CD14-positive monocyte (primary cell): ENCODE measurements around the gene IL5RA. TPM values are rescaled to one million over a fixed set of nuclear protein-coding genes. Genes with fewer than 3 reads are reported as not detected.

Experiments used
- DNase-seq, 3 donors: peaks; one replicate each; pipeline ENCODE4 v3.0.0-alpha.2; 2011 to 2022
- H2AFZ ChIP-seq: 2 replicates; pipeline ENCODE4 v1.6.0; 2012; ENCODE audit warnings: mild to moderate bottlenecking, low read depth, low read length, inconsistent platforms; ENCODE audit not compliant: insufficient read depth, poor library complexity, severe bottlenecking
- H3K27ac ChIP-seq, 2 donors: 1 replicate in 1 of 2; 2 replicates in 1 of 2; pipeline ENCODE4 v1.5.1; 2012 to 2013; ENCODE audit warnings: low read length in 2 of 2, control low read depth in 1 of 2, inconsistent platforms in 1 of 2, low read depth in 1 of 2, mild to moderate bottlenecking in 1 of 2
- H3K27me3 ChIP-seq, 2 donors: one replicate each; pipeline versions ENCODE4 v1.6.0 to v1.6.1; 2011 to 2013; ENCODE audit warnings: low read length in 2 of 2; ENCODE audit not compliant: control insufficient read depth in 2 of 2, insufficient read depth in 2 of 2
- H3K36me3 ChIP-seq, 2 donors: replicated peaks in 1 of 2; 1 replicate in 1 of 2; 2 replicates in 1 of 2; pipeline versions ENCODE4 v1.5.1 to v1.6.1; 2012 to 2013; ENCODE audit warnings: low read length in 2 of 2, control low read depth in 1 of 2, inconsistent platforms in 1 of 2, mild to moderate bottlenecking in 1 of 2; ENCODE audit not compliant: insufficient read depth in 2 of 2, control insufficient read depth in 1 of 2
- H3K4me1 ChIP-seq, 2 donors: 1 replicate in 1 of 2; 2 replicates in 1 of 2; pipeline versions ENCODE4 v1.5.1 to v1.6.1; 2012 to 2013; ENCODE audit warnings: low read length in 2 of 2, control low read depth in 1 of 2, inconsistent platforms in 1 of 2, mild to moderate bottlenecking in 1 of 2, moderate library complexity in 1 of 2; ENCODE audit not compliant: insufficient read depth in 2 of 2, control insufficient read depth in 1 of 2
- H3K4me2 ChIP-seq: replicated peaks from 2 replicates; pipeline ENCODE3; 2012; ENCODE audit warnings: low read length, moderate library complexity, mild to moderate bottlenecking; ENCODE audit not compliant: poor library complexity, severe bottlenecking; ENCODE audit errors: extremely low read depth
- H3K4me3 ChIP-seq, 3 experiments: fragments of 200-600 bp in 1 of 3; sonication (generic) in 1 of 3; replicated peaks in 1 of 3; 1 replicate in 2 of 3; 2 replicates in 1 of 3; pipeline ENCODE4 v1.5.1; 2011 to 2013; ENCODE audit warnings: low read length in 3 of 3, mild to moderate bottlenecking in 3 of 3, control low read depth in 2 of 3, low read depth in 2 of 3, inconsistent platforms in 1 of 3, moderate library complexity in 1 of 3
- H3K79me2 ChIP-seq: 2 replicates; pipeline ENCODE4 v1.6.0; 2012; ENCODE audit warnings: mild to moderate bottlenecking, control low read depth, inconsistent platforms, low read length, moderate library complexity; ENCODE audit not compliant: insufficient read depth
- H3K9ac ChIP-seq: 2 replicates; pipeline ENCODE4 v1.6.0; 2017; ENCODE audit warnings: low read length, mild to moderate bottlenecking; ENCODE audit not compliant: insufficient read depth, poor library complexity, severe bottlenecking
- H3K9me3 ChIP-seq, 2 donors: replicated peaks in 1 of 2; 1 replicate in 1 of 2; 2 replicates in 1 of 2; pipeline versions ENCODE4 v1.5.1 to v1.6.1; 2012 to 2013; ENCODE audit warnings: low read length in 2 of 2, control low read depth in 1 of 2; ENCODE audit not compliant: control insufficient read depth in 1 of 2, insufficient read depth in 1 of 2
- H4K20me1 ChIP-seq: 2 replicates; pipeline ENCODE4 v1.6.0; 2012; ENCODE audit warnings: mild to moderate bottlenecking, low read length, control low read depth, moderate library complexity; ENCODE audit not compliant: insufficient read depth
- H3K27ac Mint-ChIP-seq, 7 donors: one replicate each; pipeline ENCODE4 v1.8.0; 2020; ENCODE audit warnings: mild to moderate bottlenecking in 7 of 7, mixed read lengths in 7 of 7, moderate library complexity in 6 of 7, inconsistent platforms in 2 of 7
- H3K27me3 Mint-ChIP-seq, 3 donors: one replicate each; pipeline ENCODE4 v1.8.0; 2021 to 2022; ENCODE audit warnings: low read depth in 3 of 3, mild to moderate bottlenecking in 3 of 3, mixed read lengths in 3 of 3, moderate library complexity in 3 of 3, inconsistent platforms in 1 of 3
- H3K36me3 Mint-ChIP-seq, 2 donors: one replicate each; pipeline ENCODE4 v1.8.0; 2020; ENCODE audit warnings: mixed read lengths in 2 of 2, inconsistent platforms in 1 of 2, mild to moderate bottlenecking in 1 of 2
- H3K4me1 Mint-ChIP-seq: one replicate; pipeline ENCODE4 v1.8.0; 2020; ENCODE audit warnings: mild to moderate bottlenecking, mixed read lengths
- H3K4me3 Mint-ChIP-seq, 2 donors: one replicate each; pipeline ENCODE4 v1.8.0; 2020; ENCODE audit warnings: mild to moderate bottlenecking in 2 of 2, mixed read lengths in 2 of 2, moderate library complexity in 1 of 2
- H3K9me3 Mint-ChIP-seq, 7 donors: one replicate each; pipeline ENCODE4 v1.8.0; 2020 to 2022; ENCODE audit warnings: mixed read lengths in 7 of 7, mild to moderate bottlenecking in 6 of 7, moderate library complexity in 6 of 7, inconsistent platforms in 2 of 7
- WGBS: methylation state at CpG from one replicate; pipeline ENCODE4 v1.1.5; 2013; ENCODE audit warnings: missing lambda C conversion rate; ENCODE audit not compliant: insufficient coverage; 5-methylcytosine and 5-hydroxymethylcytosine counted together
- intact Hi-C, 2 donors: fragments of 100-400 bp; cut with micrococcal nuclease; formaldehyde crosslinking; loops; one replicate each; pipeline versions ENCODE4 v1.15.0 to v1.15.1; 2023
- polyA plus RNA-seq, 3 donors: library from polyadenylated mRNA; depleted of rRNA in 1 of 3; unstranded in 2 of 3; stranded (reverse) in 1 of 3; fragments of 300-500 nt in 2 of 3; fragments of >200 nt in 1 of 3; fragmentation: Illumina TruSeq in 2 of 3; gene quantifications; 1 replicate in 2 of 3; 2 replicates in 1 of 3; pipeline ENCODE4 v1.2.3, GENCODE V29; 2012 to 2021
- TF ChIP-seq, protein P1 (sequence below): fragments of 200-600 bp; IDR thresholded peaks from one replicate; pipeline ENCODE4 v1.8.0; 2022; ENCODE audit warnings: antibody characterized with exemption, mild to moderate bottlenecking

The IL5RA gene
- polyA plus RNA-seq, 3 donors, result not detected

DNA sequence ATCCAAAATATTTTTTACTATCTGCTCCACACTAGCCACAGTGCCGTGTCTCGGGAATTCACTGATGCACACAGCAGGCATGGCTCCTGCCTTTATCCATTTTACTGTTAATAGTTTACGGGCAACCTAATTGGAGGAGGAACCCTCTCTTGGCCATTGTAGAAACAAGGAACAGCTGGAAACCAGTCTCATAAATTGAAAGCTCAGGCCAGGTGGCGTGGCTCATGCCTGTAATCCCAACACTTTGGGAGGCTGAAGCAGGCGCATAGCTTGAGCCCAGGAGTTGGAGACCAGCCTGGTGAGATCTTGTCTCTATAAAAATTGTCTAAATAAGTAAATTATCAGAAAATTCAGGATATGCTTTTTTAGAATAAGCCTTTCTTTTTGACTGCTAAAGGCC is 39.0 kb downstream of the IL5RA start:
- TF ChIP-seq, protein P1, sequence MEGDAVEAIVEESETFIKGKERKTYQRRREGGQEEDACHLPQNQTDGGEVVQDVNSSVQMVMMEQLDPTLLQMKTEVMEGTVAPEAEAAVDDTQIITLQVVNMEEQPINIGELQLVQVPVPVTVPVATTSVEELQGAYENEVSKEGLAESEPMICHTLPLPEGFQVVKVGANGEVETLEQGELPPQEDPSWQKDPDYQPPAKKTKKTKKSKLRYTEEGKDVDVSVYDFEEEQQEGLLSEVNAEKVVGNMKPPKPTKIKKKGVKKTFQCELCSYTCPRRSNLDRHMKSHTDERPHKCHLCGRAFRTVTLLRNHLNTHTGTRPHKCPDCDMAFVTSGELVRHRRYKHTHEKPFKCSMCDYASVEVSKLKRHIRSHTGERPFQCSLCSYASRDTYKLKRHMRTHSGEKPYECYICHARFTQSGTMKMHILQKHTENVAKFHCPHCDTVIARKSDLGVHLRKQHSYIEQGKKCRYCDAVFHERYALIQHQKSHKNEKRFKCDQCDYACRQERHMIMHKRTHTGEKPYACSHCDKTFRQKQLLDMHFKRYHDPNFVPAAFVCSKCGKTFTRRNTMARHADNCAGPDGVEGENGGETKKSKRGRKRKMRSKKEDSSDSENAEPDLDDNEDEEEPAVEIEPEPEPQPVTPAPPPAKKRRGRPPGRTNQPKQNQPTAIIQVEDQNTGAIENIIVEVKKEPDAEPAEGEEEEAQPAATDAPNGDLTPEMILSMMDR, result no peak
- WGBS, result 96% methylated on average over 4 of the region's 5 CpGs
- no peaks in the 10 kb centered on the region for H3K36me3 ChIP-seq
- H3K27ac Mint-ChIP-seq, result no peak overlapping the region
- H3K9ac ChIP-seq, result no peak overlapping the region
- no peak overlapping the region for H2AFZ ChIP-seq
- H3K79me2 ChIP-seq, result no peaks in the 10 kb centered on the region
- H3K4me3 Mint-ChIP-seq, result no peak overlapping the region
- no peak overlapping the region for H3K4me2 ChIP-seq
- H3K36me3 Mint-ChIP-seq, result no peaks in the 10 kb centered on the region
- H3K4me1 ChIP-seq, result no peaks in the 10 kb centered on the region
- H3K27me3 Mint-ChIP-seq, result peaks cover 0 to 2% (median 0%) of the 10 kb centered on the region in 3 donors
- no peaks in the 10 kb centered on the region for H3K9me3 ChIP-seq
- H3K4me1 Mint-ChIP-seq, result no peaks in the 10 kb centered on the region
- intact Hi-C loops, result no loop called here
- H3K4me3 ChIP-seq, result no peak overlapping the region
- no peaks in the 10 kb centered on the region for H3K27me3 ChIP-seq
- H3K27ac ChIP-seq, result no peak overlapping the region
- peaks cover 0 to 7% (median 4%) of the 10 kb centered on the region in 7 donors for H3K9me3 Mint-ChIP-seq
- DNase-seq, result no peak
- no peaks in the 10 kb centered on the region for H4K20me1 ChIP-seq

GRCh38 chr3:3069723-3070122 is 40.5 kb downstream of the IL5RA start:
- Histone ChIP-seq H3K4me2 (no peak overlapping the region), H3K4me1 (no peaks in the 10 kb centered on the region), H2AFZ (no peak overlapping the region), H3K27ac (no peak overlapping the region), H3K9me3 (no peaks in the 10 kb centered on the region), H3K4me3 (no peak overlapping the region), H4K20me1 (no peaks in the 10 kb centered on the region), H3K27me3 (no peaks in the 10 kb centered on the region), H3K36me3 (no peaks in the 10 kb centered on the region), H3K79me2 (no peaks in the 10 kb centered on the region), H3K9ac (no peak overlapping the region)
- Mint-ChIP-seq H3K27me3 (peaks cover 0 to 2% (median 0%) of the 10 kb centered on the region in 3 donors), H3K9me3 (peaks cover 3 to 17% (median 9%) of the 10 kb centered on the region in 7 donors), H3K4me3 (no peak overlapping the region), H3K4me1 (no peaks in the 10 kb centered on the region), H3K36me3 (no peaks in the 10 kb centered on the region), H3K27ac (no peak overlapping the region)
- intact Hi-C loops, result no loop called here
- no peak for DNase-seq
- WGBS, result 92% methylated on average over 4 of the region's 5 CpGs
- TF ChIP-seq, protein P1, result no peak
